HG02970 (cell line): Measurements from ENCODE around the gene RPP30.
A peak's percentile ranks its signal among the peaks of the same experiment; 100 is the strongest.

ENCODE experiments used
- ATAC-seq: cut with Tn5 transposase; IDR thresholded peaks from one replicate; pipeline ENCODE4 v1.9.1; 2021; ENCODE audit warnings: mild to moderate bottlenecking, moderate library complexity, moderate number of reproducible peaks; ENCODE audit not compliant: unreplicated experiment, low FRiP score

Gene RPP30

DNA sequence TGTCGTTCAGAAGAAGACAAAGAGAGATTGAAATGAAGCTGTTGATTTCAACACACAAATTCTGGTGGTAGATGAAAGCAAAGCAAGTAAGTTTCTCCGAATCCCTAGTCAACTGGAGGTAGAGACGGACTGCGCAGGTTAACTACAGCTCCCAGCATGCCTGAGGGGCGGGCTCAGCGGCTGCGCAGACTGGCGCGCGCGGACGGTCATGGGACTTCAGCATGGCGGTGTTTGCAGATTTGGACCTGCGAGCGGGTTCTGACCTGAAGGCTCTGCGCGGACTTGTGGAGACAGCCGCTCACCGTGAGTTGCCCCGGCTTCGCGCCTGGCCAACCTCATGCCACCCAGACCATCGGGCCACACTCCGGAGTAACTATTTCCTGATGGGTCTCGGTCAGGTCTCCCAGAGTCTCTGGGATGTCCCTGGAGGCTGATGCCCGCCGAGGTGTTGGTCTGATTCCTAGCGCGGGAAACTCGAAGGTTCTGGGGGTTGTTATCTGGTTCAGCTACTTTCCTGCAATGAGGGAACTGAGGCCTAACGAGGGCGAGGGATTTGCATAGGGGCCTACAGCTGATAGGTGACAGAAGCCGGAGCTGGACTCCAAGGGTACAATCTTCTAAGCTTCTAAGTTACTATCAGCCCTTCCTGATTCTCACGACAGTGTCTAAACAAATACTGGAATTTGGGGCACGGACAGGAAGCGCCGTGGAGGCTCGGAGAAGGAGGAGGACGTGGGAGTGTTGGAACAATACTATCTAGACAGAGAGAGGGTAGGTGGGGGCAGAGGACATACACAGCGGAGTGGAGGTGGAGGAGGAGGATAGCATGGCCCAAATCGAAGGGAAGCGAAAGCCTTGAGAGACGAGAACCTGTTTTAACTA, at the start of gene RPP30:
TSS of gene RPP30 (plus strand) at position 209 of the 882 bp plus-strand sequence. CDS start at position 222, 13 bp downstream.
- ATAC-seq = peak; percentile 92

DNA sequence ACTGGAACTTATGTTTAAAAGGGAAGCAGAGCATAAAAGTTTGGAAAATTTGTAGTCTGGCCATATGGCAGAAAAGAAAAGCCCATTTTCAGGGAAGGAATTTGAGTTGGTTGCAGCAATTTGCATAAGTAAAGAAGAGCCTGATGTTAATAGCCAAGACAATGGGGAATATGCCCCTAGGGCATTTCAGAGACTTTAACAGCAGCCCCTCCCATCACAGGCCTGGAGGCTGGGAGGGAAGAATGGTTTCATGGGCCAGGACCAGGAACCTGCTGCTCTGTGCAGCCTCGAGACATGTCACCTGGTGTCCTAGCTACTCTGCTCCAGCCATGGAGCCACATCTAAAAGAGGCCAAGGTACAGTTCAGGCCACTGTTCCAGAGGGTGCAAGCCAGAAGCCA, 49.3 kb upstream of the RPP30 start:
- ATAC-seq = no peak

DNA sequence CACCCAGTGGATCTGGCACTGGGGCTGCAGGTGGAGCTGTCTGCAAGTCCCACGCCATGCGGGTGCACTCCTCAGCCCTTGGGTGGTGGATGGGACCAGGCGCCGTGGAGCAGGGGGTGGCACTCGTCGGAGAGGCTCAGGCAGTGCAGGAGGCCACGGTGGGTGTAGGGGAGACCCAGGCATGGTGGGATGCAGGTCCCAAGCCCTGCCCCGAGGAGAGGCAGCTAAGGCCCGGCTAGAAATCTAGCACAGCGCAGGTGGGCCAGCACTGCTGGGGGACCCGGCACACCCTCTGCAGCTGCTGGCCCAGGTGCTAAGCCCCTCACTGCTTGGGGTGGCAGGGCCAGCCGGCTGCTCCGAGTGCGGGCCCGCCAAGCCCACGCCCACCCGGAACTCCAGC, 39.7 kb upstream of the RPP30 start:
- no peak for ATAC-seq

DNA sequence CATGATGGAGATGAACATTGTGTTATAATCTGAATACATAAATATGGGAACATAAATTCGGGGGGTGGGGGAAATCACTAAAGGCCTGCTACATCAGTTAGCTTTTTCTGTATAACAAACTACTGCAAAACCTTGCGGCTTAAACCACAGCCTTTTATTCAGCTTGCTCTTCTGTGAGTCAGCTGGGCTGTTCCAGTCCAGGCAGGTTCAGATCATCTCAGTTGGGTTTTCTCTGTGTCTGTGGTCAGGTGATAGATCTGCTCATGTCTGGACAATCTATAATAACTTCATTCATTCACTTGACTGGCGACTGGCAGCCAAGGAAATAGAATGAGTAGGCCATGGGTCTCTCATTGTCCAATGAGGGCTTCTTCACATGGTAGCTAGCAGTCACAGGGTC, 37.4 kb upstream of the RPP30 start:
- no peak for ATAC-seq

DNA sequence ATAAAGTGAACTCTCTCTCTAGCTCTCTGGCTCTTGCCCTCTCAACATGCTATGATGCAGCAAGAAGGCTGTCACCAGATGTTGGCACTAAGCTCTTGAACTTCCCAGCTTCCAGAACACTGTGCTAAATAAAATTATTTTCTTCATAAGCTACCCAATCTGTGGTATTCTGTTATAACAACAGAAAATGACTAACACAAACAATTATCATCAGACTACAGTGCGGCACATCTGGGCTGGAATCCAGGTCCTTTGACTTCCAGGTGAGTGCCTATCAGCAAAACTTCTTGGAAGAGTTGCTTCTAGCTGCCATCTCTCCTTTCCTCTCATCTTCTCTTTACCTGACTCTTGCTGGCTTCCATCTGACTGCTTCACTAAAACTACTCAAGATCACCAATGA, 34.3 kb upstream of the RPP30 start:
- ATAC-seq = no peak

DNA sequence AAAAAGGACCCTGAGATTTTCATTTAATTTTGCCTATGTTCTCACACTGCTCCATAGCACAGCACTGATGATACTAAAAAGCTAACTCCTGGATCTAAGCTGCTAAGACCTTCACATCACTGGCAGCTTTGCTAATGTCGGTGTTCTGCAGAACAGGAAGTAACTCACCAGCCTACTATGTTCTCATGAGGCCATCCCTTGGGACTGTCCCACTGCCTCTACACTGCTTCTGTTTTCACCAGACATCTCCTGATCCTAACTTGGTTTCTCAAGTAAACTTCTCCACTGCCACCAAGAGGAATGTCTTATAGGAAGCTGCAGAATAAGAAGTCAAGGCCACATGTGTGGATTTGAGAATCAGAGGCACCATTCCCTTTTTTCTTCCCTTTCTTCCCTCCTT, 29.0 kb upstream of the RPP30 start:
- no peak for ATAC-seq

DNA sequence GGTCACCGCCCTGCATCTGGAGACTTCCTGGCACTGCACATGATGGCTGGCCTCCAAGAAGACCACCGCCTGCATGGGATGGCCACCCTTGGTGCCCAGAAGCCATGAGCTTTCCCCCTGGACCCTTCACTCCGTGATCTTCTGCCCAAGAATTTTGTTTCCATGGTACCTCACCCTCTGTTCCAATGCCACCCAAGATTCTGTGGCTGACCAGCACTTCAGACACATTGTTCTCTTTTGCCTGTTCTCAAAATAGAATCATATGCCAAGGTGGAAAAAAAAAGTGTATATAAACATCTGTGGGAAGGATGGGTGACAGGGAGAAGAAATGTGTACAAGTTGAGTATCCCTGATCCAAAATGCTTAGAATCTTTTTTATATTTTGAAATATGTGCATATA, 26.0 kb upstream of the RPP30 start:
- no peak for ATAC-seq

DNA sequence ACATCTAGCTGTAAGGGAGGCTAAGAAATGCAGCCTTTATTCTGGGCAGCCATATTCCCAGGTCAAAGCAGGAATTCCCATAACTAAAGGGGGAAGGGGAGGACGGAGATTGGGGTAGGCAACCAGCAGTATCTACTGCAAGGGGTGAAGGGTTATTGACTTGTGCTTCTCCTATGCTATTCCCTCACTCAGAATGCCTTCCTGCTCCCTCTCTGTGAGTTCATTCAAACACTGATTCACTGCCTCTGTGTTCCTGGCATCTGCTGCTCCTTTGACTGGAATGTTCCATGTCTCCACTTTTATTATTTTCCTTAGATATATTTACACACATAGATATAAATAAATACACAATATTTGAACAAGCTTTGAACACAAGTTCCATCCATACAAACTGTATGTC, 25.0 kb upstream of the RPP30 start:
- no peak for ATAC-seq

DNA sequence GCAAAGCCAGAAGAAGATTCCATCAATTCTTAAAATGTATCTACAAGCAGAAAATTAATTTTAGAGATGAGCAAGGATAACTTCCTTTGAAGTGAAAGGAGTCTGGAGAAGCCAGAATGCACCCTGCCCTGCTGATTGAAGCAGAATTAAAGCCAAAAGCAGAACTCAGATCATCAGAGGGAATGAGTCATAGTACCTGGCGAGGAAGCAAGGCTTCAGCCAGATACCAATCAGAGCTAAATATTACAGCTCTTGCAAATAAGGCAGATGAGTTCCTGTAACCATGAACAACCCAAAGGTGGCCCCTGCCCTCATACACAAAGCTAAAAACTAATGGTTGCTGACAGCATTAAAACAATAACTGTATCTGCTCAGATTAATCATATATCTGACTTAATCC, 24.3 kb upstream of the RPP30 start:
- no peak for ATAC-seq

DNA sequence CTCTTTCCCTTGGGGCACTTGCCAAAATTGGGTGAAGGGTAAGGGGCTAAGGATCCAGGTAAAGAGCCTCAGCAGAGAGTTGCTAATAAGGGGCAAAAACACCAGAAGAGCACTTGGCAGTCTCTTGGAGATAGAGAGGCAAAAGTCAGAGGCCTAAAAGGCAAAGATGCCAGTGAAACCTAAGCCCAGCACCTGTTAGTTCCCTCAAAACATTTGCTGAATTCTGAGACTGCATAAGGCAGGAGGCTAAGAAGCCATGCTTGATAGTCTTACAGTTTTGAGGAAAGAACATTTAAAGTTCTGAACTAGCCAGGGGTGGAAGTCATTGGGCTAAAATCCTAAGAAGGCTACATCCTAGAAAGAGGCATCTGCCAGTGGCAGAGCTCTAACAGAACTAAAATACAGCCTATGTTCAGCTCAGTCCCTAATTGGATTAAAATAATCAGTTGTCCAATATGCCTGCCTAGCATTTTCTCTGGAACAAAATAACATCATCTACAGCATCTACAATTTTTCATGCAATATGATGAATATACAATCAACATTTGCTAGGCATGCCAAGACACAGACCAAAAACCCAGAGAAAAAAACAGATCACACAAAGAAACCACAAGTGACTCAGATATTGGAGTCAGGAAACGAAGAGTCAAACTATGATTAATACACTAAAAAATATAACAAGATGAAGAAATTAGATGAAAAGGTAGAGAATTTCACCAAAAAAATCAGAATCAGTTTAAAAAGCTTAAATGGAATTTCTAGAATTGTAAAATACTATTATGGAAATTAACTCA, 21.6 kb upstream of the RPP30 start:
- no peak for ATAC-seq

DNA sequence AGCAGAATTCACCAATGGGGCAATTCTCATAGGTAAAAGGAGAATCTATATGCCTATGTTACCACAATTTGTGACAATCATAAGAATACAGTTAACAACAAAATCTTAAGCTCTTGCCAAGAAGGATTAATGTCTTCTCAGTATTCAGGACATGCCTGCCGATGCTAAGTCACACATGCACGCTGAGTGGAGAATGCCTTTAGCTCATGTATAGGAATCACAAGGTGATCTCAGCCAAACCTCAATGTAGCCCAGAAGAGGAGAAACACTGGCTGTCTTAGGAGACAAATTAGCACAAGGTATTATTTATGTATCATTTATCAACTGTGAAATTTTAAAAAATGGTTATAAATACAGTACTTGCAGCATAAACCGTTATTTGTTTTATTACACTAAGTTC, 16.6 kb upstream of the RPP30 start:
- no peak for ATAC-seq

DNA sequence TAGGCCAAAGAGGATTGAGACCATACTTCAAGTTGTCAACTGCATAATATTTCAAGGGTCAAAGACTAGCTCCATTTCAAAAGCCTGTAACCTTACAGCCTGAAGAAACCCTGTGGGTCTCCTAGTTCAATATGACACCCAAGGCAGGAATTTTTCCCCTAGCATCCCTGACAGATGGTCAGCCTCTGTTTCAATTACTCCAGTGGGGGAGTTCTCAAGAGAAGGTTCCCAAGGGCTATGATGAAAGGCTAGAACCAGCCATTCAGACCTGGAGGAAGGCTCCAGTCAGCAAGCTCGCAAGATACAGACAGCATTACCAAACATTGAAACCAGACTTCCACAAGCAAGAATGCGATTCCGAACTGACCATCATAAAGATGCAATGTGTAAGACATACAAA, 15.5 kb upstream of the RPP30 start:
- no peak for ATAC-seq

DNA sequence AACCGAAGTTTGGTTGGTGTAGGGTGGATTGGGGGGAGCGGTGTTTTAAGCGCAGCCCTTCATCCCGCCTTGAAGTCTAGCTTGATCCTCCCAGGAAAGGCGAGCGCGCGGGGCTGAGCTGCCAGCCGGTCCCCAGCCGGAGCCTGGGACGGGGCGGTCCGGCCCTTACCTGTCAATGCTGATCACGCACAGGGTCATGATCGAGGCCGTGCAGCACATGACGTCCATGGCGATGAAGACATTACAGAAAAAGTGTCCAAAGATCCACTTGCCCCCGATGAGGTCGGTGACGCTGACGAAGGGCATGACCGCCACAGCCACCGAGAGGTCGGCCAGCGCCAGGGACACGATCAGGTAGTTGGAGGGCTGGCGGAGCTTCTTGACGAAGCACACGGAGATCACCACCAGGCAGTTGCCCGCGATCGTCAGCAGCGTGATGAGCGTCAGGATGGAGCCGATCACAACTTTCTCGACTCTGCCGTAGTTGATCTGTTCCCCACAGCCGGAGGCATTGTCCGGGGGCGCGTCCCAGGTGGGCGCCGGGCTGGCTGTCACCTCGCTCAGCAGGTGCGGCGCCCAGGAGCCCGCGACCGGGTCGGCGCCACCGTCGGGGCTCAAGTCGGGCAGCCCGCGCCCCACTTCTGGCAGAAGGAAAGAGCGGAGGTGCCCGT, 14.7 kb upstream of the RPP30 start:
- no peak for ATAC-seq

DNA sequence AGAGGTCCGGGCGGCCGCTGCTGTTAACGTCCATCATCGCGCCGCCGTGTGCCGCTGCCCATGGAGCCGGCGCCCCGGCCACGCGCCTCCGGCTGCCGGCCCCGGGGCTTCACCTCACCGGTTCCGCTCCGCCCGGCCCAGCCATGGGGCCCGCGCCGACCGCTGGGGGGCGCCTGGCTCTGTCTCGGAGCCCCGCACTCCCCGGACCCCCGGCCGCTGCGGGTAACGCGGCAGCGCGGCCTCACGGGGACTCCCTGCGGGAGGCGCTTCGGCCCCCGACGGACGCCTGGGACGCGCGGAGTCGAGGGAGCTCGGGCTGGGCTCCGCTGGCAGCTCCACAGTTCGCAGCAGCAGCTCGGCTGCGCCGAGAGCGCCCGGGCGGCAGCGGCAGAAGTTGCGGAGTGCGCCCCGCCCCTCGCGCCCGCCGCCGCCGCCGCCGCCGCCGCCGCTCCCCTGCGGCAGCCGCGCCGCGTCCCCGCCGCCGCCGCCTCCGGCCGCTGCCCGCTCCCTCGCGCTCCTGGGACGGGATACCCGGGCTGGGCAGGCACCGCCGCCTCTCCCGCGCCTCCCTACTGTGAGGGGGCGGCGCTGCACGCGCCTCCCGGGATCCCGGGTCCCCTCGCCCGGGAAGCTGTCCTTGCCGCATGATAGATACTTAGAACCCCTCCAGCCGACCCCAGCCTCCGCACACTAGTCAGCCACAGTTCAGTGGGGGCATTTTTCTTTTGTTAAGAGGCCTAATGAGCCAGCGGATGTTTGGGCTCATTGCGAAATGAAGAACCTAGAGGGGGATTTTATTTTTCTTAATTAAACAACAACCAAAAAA, 13.9 kb upstream of the RPP30 start, which contains the start of gene HTR7:
TSS of gene HTR7 (minus strand) at position 405 of the 826 bp plus-strand sequence. CDS start at position 37, 368 bp downstream.
- peak; percentile 70 for ATAC-seq

DNA sequence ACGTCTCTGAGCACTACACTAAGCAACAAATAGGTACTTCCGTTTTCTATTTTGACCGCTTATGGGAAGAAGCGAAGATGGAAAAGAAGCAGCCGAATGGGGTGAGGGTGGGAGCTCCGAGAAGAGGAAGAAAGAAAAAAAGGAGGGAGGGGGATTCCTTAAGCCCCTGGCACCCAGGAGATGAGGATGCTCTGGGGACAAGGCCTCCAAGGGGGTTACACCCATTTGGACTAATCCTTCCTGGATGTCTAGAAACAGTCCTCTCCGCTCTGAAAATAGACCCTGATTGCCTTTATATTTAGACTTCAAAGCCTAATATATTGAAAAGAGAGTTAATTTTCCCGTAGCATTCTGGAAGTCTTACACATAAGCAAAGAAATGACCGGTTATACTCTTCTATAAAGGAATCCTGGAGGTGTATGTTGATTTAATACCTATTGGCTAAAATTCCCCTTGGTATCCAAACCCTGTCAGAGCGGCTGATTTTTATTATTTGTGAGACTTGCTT, 13.3 kb upstream of the RPP30 start:
- ATAC-seq = no peak

DNA sequence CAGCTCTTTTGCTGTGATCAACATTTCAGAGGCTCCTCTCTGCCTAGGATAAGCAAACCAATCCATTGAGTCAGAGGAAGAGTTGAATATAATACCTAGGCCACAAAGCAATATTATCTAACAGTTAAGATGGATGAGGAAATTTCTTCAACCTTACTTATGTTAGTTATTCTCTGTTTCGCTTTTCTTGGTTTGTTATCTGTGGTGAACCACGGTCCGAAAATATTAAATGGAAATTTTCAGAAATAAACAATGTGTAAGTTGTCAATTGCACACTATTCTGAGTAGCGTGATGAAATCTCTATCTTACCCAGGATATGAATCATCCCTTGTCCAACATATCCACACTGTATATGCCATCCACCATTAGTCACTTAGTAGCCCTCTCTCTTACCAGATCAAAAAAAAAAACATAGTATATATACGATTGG, 12.4 kb upstream of the RPP30 start:
- ATAC-seq = no peak

DNA sequence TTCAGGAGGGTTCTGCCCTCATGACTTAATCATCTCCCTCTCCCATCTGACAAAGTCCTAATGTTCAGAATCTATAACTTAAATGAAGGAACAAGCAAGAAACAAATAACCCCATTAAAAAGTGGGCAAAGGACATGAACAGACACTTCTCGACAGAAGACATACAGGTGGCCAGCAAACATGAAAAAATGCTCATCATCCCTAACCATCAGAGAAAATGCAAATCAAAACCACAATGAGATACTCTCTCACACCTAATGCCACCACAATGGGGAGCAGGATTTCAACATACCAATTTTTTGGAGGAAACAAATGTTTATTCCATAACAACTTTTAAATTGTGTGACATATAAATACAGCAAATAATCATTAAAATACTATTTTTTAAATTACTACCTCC, 11.0 kb upstream of the RPP30 start:
- ATAC-seq = no peak

DNA sequence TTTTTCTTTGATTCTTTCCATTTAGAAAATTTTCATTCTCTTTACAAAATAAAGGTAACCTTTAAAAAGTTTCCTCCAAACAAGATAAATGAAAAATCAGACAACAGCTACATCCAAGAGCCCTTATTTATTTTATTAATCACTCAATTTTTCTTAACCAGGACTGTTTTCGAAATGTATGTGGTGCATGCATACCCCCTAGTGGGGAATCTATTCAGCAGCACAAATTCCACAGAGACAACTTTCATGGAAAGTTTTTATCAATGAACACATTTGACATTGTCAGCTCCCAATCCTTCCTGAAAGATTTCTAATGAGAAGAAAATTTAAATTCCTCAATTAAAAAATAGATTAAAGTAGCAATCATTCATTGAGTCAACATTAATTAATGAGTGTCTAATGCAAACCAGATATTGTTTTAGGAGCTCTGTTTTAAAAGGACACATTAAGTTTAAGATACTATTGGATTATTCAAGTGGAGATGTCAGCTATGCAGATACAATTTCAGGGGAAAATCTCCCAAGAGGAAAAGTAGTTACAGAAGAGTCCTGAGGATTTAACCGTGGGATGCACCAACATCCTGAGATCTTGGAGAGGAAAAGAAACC, 8.8 kb upstream of the RPP30 start:
- ATAC-seq = no peak

DNA sequence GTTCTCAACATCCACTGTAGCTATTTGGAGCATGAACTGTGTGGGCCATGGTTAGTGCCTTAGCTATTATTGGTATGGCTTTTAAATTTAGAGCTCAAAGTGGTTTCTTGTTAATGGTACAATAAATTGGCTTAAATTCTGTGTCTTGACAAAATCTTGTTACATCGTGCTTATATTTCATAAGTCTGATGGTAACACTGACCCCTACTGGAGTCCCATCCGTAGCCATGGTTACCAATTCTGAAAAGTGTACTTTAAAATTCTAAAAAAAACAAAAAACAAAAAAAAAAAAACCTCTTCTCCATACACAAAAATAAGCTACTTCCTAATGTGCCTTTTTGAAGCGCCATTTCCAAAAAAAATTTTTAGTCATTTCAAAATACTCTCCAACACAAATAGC, 6.4 kb upstream of the RPP30 start:
- ATAC-seq = no peak
